K562 (cell line): ENCODE results near the gene DPH1. TPM values are rescaled to one million over a fixed set of nuclear protein-coding genes. Genes with fewer than 3 reads are reported as not detected.

Experiments
- ATAC-seq: fragments of 200-7000 bp; cut with Tn5 transposase; 3 replicates; pipeline ENCODE4 v1.9.1; 2020; ENCODE audit warnings: moderate library complexity
- BruUV-seq: library from RNA; stranded (reverse); fragments of 400-500 nt; replicated peaks from 2 replicates; lab custom pipeline; 2021; lab: Mats Ljungman, UMichigan
- CTCF ChIA-PET: fragments of 300-600 bp; formaldehyde crosslinking; extraction: SDS; loops from one replicate; lab custom pipeline; 2021; ENCODE audit warnings: low intra/inter-chr PET ratio; lab: Yijun Ruan, JAX
- POLR2A ChIA-PET: fragments of 300-600, 350-650 bp; sonication (Branson Sonifier 250); formaldehyde crosslinking; extraction: SDS; loops from one replicate; lab custom pipeline; 2021; ENCODE audit warnings: antibody characterized with exemption, inconsistent platforms; lab: Yijun Ruan, JAX
- DNase-seq, 4 experiments: peaks; one replicate each; pipeline versions ENCODE4 v3.0.0 to v3.0.0-alpha.2; 2011 to 2018; ENCODE audit warnings: low spot score in 3 of 4, mixed read lengths in 3 of 4; ENCODE audit errors: extremely low read depth in 1 of 4
- FAIRE-seq: peaks from 2 replicates; lab custom pipeline; 2011; peaks lifted over from hg19 to GRCh38; lab: Jason Lieb, UNC
- H2AFZ ChIP-seq: 2 replicates; pipeline ENCODE4 v1.6.0; 2011; ENCODE audit warnings: low read depth, low read length, control low read depth, inconsistent platforms
- H3K27ac ChIP-seq: fragments of 200-600 bp; 3 replicates; pipeline ENCODE4 v1.8.0; 2011; ENCODE audit warnings: low read depth, mild to moderate bottlenecking, control low read depth, inconsistent platforms, low read length, moderate library complexity, mixed read lengths; ENCODE audit errors: extremely low read depth
- H3K27me3 ChIP-seq, 2 experiments: fragments of 300-600 bp in 1 of 2; 2 replicates in 1 of 2; 3 replicates in 1 of 2; pipeline versions ENCODE4 v1.6.0 to v1.8.0; 2011; ENCODE audit warnings: inconsistent platforms in 2 of 2, low read length in 2 of 2, mild to moderate bottlenecking in 1 of 2, mixed read lengths in 1 of 2, moderate library complexity in 1 of 2; ENCODE audit not compliant: control insufficient read depth in 2 of 2, insufficient read depth in 2 of 2
- H3K36me3 ChIP-seq: fragments of 300-600 bp; 3 replicates; pipeline ENCODE4 v1.8.0; 2011; ENCODE audit warnings: mild to moderate bottlenecking, low read length, inconsistent platforms; ENCODE audit not compliant: control insufficient read depth, insufficient read depth
- H3K4me1 ChIP-seq, 2 experiments: fragments of 200-600 bp in 1 of 2; replicated peaks in 1 of 2; 2 replicates in 1 of 2; 3 replicates in 1 of 2; pipeline versions ENCODE4 v1.5.1 to v1.8.0; 2011; ENCODE audit warnings: inconsistent platforms in 2 of 2, low read length in 2 of 2, mild to moderate bottlenecking in 1 of 2, mixed read lengths in 1 of 2, moderate library complexity in 1 of 2; ENCODE audit not compliant: control insufficient read depth in 2 of 2, insufficient read depth in 2 of 2
- H3K4me2 ChIP-seq: 2 replicates; pipeline ENCODE4 v1.6.1; 2011; ENCODE audit warnings: low read length, control low read depth, inconsistent platforms, mixed read lengths; ENCODE audit not compliant: insufficient read depth
- H3K4me3 ChIP-seq: fragments of 200-600 bp; sonication (generic), shearing (Covaris generic); 2 replicates; pipeline ENCODE4 v1.5.1; 2016; ENCODE audit warnings: control low read depth, inconsistent platforms
- H3K79me2 ChIP-seq: fragments of 200-600 bp; 3 replicates; pipeline ENCODE4 v1.8.0; 2011; ENCODE audit warnings: low read length, inconsistent platforms; ENCODE audit not compliant: control insufficient read depth, insufficient read depth
- H3K9ac ChIP-seq, 2 experiments: 2 replicates each; pipeline versions ENCODE4 v1.6.0 to v1.6.1; 2011; ENCODE audit warnings: low read depth in 2 of 2, low read length in 2 of 2, control low read depth in 1 of 2, inconsistent platforms in 1 of 2, mild to moderate bottlenecking in 1 of 2, mixed read lengths in 1 of 2; ENCODE audit not compliant: insufficient read depth in 1 of 2
- H3K9me1 ChIP-seq: one replicate; pipeline ENCODE4 v1.6.0; 2011; ENCODE audit warnings: inconsistent platforms, mild to moderate bottlenecking, low read length, moderate library complexity; ENCODE audit not compliant: control insufficient read depth, insufficient read depth
- H3K9me3 ChIP-seq: replicated peaks from 2 replicates; pipeline ENCODE4 v1.5.1; 2011; ENCODE audit warnings: low read depth, low read length, inconsistent platforms; ENCODE audit not compliant: control insufficient read depth, insufficient read depth
- H4K20me1 ChIP-seq: replicated peaks from 2 replicates; pipeline ENCODE4 v1.6.1; 2011; ENCODE audit warnings: low read length, inconsistent platforms, mixed read lengths; ENCODE audit not compliant: control insufficient read depth, insufficient read depth
- BACH1 ChIP-seq: fragments of 200-800 bp; sonication (Bioruptor generic); IDR thresholded peaks from 2 replicates; pipeline ENCODE4 v1.6.1; 2016; ENCODE audit warnings: missing genetic modification characterization, missing compliant biosample characterization
- BDP1 ChIP-seq: IDR thresholded peaks from 3 replicates; pipeline ENCODE4 v1.6.1; 2011; ENCODE audit not compliant: insufficient read length, insufficient read depth
- E2F3 ChIP-seq: fragments of 250-450 bp; sonication (Bioruptor Pico); IDR thresholded peaks from 2 replicates; pipeline ENCODE4 v1.4.0; 2020; ENCODE audit warnings: mild to moderate bottlenecking
- HDAC1 ChIP-seq, 2 experiments: fragments of 450-650 bp; IDR thresholded peaks; 2 replicates each; pipeline ENCODE4 v1.6.1; 2016 to 2017; ENCODE audit warnings: inconsistent platforms in 1 of 2, mild to moderate bottlenecking in 1 of 2, moderate library complexity in 1 of 2
- HDAC6 ChIP-seq: IDR thresholded peaks from 2 replicates; pipeline ENCODE4 v1.6.1; 2012; ENCODE audit warnings: low read depth, mild to moderate bottlenecking, control low read depth, inconsistent platforms, low read length, moderate library complexity
- HNRNPH1 ChIP-seq: fragments of 200-400 bp; formaldehyde crosslinking; optimal IDR thresholded peaks from 2 replicates; pipeline ENCODE3; 2017; ENCODE audit warnings: low read depth, mild to moderate bottlenecking, low read length, moderate library complexity
- KDM5B ChIP-seq: fragments of 200-600 bp; sonication (generic); IDR thresholded peaks from 2 replicates; pipeline ENCODE4 v1.6.1; 2012; ENCODE audit warnings: low read depth, mild to moderate bottlenecking, moderate library complexity, low read length, control low read depth, inconsistent platforms; ENCODE audit not compliant: insufficient replicate concordance
- MAFK ChIP-seq: IDR thresholded peaks from 2 replicates; pipeline ENCODE4 v1.6.1; 2011; ENCODE audit warnings: low read length, improper control_type of control experiment
- RBBP5 ChIP-seq: fragments of 200-600 bp; sonication (generic); IDR thresholded peaks from 2 replicates; pipeline ENCODE4 v1.6.1; 2012; ENCODE audit warnings: borderline replicate concordance, mild to moderate bottlenecking, low read length, control low read depth, inconsistent platforms; ENCODE audit not compliant: insufficient read depth, poor library complexity, severe bottlenecking
- RUNX1 ChIP-seq: sonication (generic); IDR thresholded peaks from 2 replicates; pipeline ENCODE4 v1.6.1; 2016; ENCODE audit warnings: antibody characterized with exemption, low read depth
- ZNF507 ChIP-seq: conservative IDR thresholded peaks from 2 replicates; pipeline ENCODE4 v1.6.1; 2017; ENCODE audit warnings: missing genetic modification characterization, missing compliant biosample characterization
- ZNF57 ChIP-seq: fragments of 450-650 bp; formaldehyde crosslinking; IDR thresholded peaks from 2 replicates; pipeline ENCODE4 v1.4.0; 2020; ENCODE audit warnings: mild to moderate bottlenecking, moderate library complexity
- ZNF583 ChIP-seq: fragments of 250-450 bp; sonication (Bioruptor Pico); IDR thresholded peaks from 2 replicates; pipeline ENCODE4 v1.4.0; 2020
- ZNF584 ChIP-seq: fragments of 200-800 bp; sonication (Bioruptor generic); IDR thresholded peaks from 2 replicates; pipeline ENCODE4 v1.6.1; 2016; ENCODE audit warnings: low read depth, mild to moderate bottlenecking, missing genetic modification characterization, missing compliant biosample characterization
- ZNF696 ChIP-seq: fragments of 250-450 bp; sonication (Bioruptor Pico); conservative IDR thresholded peaks from 2 replicates; pipeline ENCODE4 v1.4.0; 2020; ENCODE audit warnings: mild to moderate bottlenecking, moderate library complexity
- WGBS: fragments of 100-300 bp; shearing (Covaris generic); methylation state at CpG from one replicate; pipeline ENCODE4 v1.1.6; 2016; ENCODE audit warnings: low coverage, mixed read lengths; ENCODE audit not compliant: insufficient coverage; ENCODE audit errors: missing lambda C conversion rate; 5-methylcytosine and 5-hydroxymethylcytosine counted together
- in situ Hi-C: fragments of 300-500 bp; cut with MboI; formaldehyde crosslinking; loops from 4 replicates; pipeline ENCODE4 v1.15.0; 2018; ENCODE audit warnings: inconsistent platforms, mixed read lengths
- intact Hi-C: fragments of 100-400 bp; cut with micrococcal nuclease; formaldehyde crosslinking; loops from 2 replicates; pipeline ENCODE4 v1.14.2; 2022
- polyA plus RNA-seq, 8 experiments: library from polyadenylated mRNA; depleted of rRNA in 4 of 8; stranded (reverse) in 5 of 8; unstranded in 3 of 8; fragments of >200 nt; fragmentation: Nextera tagmentation in 2 of 8; fragmentation: Illumina TruSeq in 1 of 8; extraction: Ambion mirVana in 2 of 8; extraction: Trizol in 1 of 8; gene quantifications; 2 replicates each; pipeline versions ENCODE4 v1.2.1 to v1.2.3, GENCODE V29; 2011 to 2014; ENCODE audit warnings: inconsistent platforms in 1 of 8, missing spikeins in 1 of 8
- total RNA-seq, 7 experiments: library from RNA; depleted of rRNA in 6 of 7; stranded (reverse); fragments of >200 nt in 6 of 7; fragmentation: Illumina TruSeq in 2 of 7; extraction: Trizol in 2 of 7; gene quantifications; 2 replicates each; pipeline versions ENCODE4 v1.2.1 to v1.2.3, GENCODE V29; 2011 to 2021; ENCODE audit warnings: low replicate concordance in 1 of 7
- TF ChIP-seq, protein P1 (sequence below): fragments of 450-650 bp; IDR thresholded peaks from 2 replicates; pipeline ENCODE4 v1.6.1; 2016; ENCODE audit warnings: antibody characterized with exemption

DPH1 gene
- total and polyA plus RNA-seq, 9 of the 15 experiments (the other 6 are each of a cell fraction or from before 2014, with no cell fraction given) = 0.42 to 40.6 (median 20.2) TPM

DNA sequence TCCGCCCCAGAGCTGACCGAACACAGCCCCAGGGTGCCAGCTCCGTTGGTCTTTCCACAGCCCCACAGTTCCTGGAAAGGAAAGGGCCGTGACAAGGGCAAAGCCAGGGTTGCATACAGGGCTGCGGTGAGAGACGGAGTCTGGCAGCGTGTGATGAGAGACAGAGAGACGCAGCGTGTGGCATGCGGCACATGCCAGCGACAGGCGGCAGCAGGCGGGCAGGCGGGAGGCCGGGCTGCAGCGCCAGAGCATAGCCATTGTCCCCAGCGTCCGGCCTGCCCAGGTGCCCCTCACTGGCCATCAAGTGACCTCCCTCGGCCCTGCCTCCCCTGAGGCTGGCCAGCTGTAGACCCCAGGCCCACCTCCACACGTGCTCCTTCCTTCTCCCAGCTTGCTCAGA is 13.5 kb upstream of the DPH1 start (continued):
- TF ChIP-seq HDAC6 = no peak
- TF ChIP-seq KDM5B = no peak
- no peak for TF ChIP-seq MAFK
- no peak for TF ChIP-seq E2F3 (CRISPR knock-in tag)
- no peak for TF ChIP-seq ZNF584 (CRISPR knock-in tag)
- no peak for TF ChIP-seq HDAC1 (IDR thresholded peaks at IDR 0.05)

DNA sequence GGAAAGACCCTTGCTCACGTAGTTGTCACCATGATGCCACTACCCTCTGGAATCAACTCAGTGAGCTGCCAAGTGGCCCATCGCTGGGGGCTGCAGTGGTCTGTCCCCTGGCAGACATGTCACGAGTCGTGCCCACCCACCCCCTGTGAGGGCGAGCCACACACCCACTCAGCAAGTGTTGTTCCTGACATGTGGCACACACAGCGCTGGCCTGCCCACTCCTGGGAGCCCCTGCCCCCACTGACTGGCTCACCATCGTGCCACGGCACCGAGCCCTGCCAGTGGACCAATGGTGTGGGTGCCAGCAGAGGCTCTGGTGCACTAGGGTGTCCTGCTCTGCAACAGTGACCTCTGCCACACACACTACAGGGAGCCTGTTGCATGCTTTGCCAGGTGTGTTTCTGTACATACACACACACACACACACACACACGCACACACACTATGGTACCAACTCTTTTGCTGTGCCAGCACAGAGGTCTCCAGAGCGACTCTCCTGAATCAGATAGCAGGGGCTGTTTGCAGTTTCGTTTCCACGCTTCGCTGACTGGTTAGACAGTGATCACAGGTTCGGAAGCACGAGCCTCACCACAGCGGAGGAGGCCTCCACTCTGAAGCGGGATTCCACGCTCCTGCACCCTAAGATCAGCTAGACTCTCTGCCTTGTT is 12.5 kb upstream of the DPH1 start:
- Histone ChIP-seq H2AFZ (no peak overlapping the region), H3K9me3 (no peaks in the 10 kb centered on the region), H3K9me1 (no peaks in the 10 kb centered on the region), H3K4me3 (no peak overlapping the region), H3K9ac (no peak overlapping the region), H3K36me3 (no peaks in the 10 kb centered on the region), H3K27ac (no peak overlapping the region), H3K27me3 (peaks cover 31 to 82% of the 10 kb centered on the region in 2 experiments), H3K79me2 (no peaks in the 10 kb centered on the region), H3K4me1 (peaks cover 0 to 7% of the 10 kb centered on the region in 2 experiments; a peak in 2 of 5 replicates), H4K20me1 (peaks cover 8% of the 10 kb centered on the region; the same call in 1 of the 2 replicates), H3K4me2 (no peak overlapping the region)
- TF ChIP-seq ZNF583 (CRISPR knock-in tag) (no peak), BACH1 (no peak), ZNF584 (CRISPR knock-in tag) (no peak), ZNF696 (CRISPR knock-in tag) (no peak), ZNF507 (tag) (no peak), BDP1 (no peak), ZNF57 (no peak), RBBP5 (no peak), HNRNPH1 (no peak), RUNX1 (no peak)
- TF ChIP-seq, protein P1, sequence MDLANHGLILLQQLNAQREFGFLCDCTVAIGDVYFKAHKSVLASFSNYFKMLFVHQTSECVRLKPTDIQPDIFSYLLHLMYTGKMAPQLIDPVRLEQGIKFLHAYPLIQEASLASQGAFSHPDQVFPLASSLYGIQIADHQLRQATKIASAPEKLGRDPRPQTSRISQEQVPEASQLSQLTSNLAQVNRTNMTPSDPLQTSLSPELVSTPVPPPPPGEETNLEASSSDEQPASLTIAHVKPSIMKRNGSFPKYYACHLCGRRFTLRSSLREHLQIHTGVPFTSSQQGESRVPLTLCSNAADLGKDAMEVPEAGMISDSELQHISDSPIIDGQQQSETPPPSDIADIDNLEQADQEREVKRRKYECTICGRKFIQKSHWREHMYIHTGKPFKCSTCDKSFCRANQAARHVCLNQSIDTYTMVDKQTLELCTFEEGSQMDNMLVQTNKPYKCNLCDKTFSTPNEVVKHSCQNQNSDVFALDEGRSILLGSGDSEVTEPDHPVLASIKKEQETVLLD = no peak
- in situ Hi-C loops = no loop called here
- no TSS peak for BruUV-seq
- no peak for FAIRE-seq
- 3% methylated on average over 15 of the region's 19 CpGs for WGBS
- POLR2A ChIA-PET = no interaction called here
- no peak for DNase-seq
- CTCF ChIA-PET = no interaction called here
- intact Hi-C loops = no loop called here
- no peak for ATAC-seq
